Keratinocyte (primary cell): ENCODE data around the gene LNPEP.

Source experiments
- EZH2 ChIP-seq: IDR thresholded peaks from one replicate; pipeline ENCODE4 v1.6.1; 2012; ENCODE audit warnings: inconsistent platforms, mild to moderate bottlenecking, low read length, moderate library complexity
- TF ChIP-seq, protein P1 (sequence below), 3 experiments: IDR thresholded peaks in 1 of 3; conservative IDR thresholded peaks in 1 of 3; optimal IDR thresholded peaks in 1 of 3; 2 replicates in 2 of 3; 3 replicates in 1 of 3; pipeline versions ENCODE3 to v1.5.1; 2011; ENCODE audit warnings: low read length in 3 of 3, mild to moderate bottlenecking in 3 of 3, moderate library complexity in 2 of 3, control low read depth in 1 of 3, inconsistent platforms in 1 of 3; ENCODE audit not compliant: insufficient read depth in 2 of 3; ENCODE audit errors: extremely low read depth in 1 of 3

DNA sequence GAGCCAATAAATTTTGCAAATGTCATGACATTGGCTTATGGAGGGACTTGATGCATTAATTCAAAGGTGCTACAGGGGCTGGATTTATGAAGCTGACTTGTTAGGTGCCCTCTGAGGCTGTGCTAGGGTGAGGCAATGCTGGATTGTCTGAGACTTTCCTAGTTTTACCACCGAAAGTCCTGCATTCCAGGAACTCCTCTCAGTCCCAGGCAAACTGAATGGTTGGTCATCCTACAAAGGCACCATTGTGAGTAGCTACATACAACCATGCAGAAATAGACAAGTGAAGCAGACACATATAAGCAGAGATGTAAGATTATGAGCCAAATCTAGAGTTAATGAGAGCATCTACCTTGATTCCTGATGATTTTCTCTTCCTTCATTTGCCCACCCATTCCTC, 111.2 kb downstream of the LNPEP start:
- TF ChIP-seq, protein P1, sequence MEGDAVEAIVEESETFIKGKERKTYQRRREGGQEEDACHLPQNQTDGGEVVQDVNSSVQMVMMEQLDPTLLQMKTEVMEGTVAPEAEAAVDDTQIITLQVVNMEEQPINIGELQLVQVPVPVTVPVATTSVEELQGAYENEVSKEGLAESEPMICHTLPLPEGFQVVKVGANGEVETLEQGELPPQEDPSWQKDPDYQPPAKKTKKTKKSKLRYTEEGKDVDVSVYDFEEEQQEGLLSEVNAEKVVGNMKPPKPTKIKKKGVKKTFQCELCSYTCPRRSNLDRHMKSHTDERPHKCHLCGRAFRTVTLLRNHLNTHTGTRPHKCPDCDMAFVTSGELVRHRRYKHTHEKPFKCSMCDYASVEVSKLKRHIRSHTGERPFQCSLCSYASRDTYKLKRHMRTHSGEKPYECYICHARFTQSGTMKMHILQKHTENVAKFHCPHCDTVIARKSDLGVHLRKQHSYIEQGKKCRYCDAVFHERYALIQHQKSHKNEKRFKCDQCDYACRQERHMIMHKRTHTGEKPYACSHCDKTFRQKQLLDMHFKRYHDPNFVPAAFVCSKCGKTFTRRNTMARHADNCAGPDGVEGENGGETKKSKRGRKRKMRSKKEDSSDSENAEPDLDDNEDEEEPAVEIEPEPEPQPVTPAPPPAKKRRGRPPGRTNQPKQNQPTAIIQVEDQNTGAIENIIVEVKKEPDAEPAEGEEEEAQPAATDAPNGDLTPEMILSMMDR (optimal IDR thresholded peaks at IDR 0.05 in 1 of 3, IDR thresholded peaks at IDR 0.05 in 1 of 3, conservative IDR thresholded peaks at IDR 0.05 in 1 of 3; ENCODE audit: extremely low read depth in 1 of 3, insufficient read depth in 2 of 3, low read length in 3 of 3), result no peak
- TF ChIP-seq EZH2, result no peak
